K562 (cell line): Measurements from ENCODE around the gene TNNI2. TPM values are rescaled to one million over a fixed set of nuclear protein-coding genes. Genes with fewer than 3 reads are reported as not detected.

Experiments
- ARID4B ChIP-seq: sonication (generic); formaldehyde crosslinking; IDR thresholded peaks from 2 replicates; pipeline ENCODE4 v1.8.0; 2022; ENCODE audit warnings: mild to moderate bottlenecking, missing genetic modification reagents
- KAT8 ChIP-seq: fragments of 450-650 bp; IDR thresholded peaks from 2 replicates; pipeline ENCODE4 v1.6.1; 2016; ENCODE audit warnings: low read depth, mild to moderate bottlenecking
- MAFF ChIP-seq: IDR thresholded peaks from 2 replicates; pipeline ENCODE4 v1.6.1; 2012; ENCODE audit warnings: low read length, improper control_type of control experiment
- MXI1 ChIP-seq: IDR thresholded peaks from 2 replicates; pipeline ENCODE4 v1.6.1; 2011; ENCODE audit warnings: low read depth, mild to moderate bottlenecking, improper control_type of control experiment, low read length
- ZBTB34 ChIP-seq: fragments of 250-450 bp; sonication (Bioruptor Pico); IDR thresholded peaks from 2 replicates; pipeline ENCODE4 v1.8.0; 2021; ENCODE audit warnings: mild to moderate bottlenecking, moderate library complexity
- ZNF133 ChIP-seq: fragments of 250-450 bp; sonication (Bioruptor Pico); IDR thresholded peaks from 2 replicates; pipeline ENCODE4 v1.4.0; 2020; ENCODE audit warnings: mild to moderate bottlenecking
- ZNF740 ChIP-seq, 3 experiments: fragments of 200-800 bp in 1 of 3; sonication (Bioruptor generic) in 1 of 3; sonication (generic) in 1 of 3; formaldehyde crosslinking in 1 of 3; IDR thresholded peaks; 2 replicates each; pipeline versions ENCODE4 v1.6.1 to v1.8.0; 2016 to 2022; ENCODE audit warnings: mild to moderate bottlenecking in 2 of 3, missing compliant biosample characterization in 2 of 3, missing genetic modification characterization in 2 of 3, missing genetic modification reagents in 1 of 3
- polyA plus RNA-seq, 8 experiments: library from polyadenylated mRNA; depleted of rRNA in 4 of 8; stranded (reverse) in 5 of 8; unstranded in 3 of 8; fragments of >200 nt; fragmentation: Nextera tagmentation in 2 of 8; fragmentation: Illumina TruSeq in 1 of 8; extraction: Ambion mirVana in 2 of 8; extraction: Trizol in 1 of 8; gene quantifications; 2 replicates each; pipeline versions ENCODE4 v1.2.1 to v1.2.3, GENCODE V29; 2011 to 2014; ENCODE audit warnings: inconsistent platforms in 1 of 8, missing spikeins in 1 of 8
- total RNA-seq, 7 experiments: library from RNA; depleted of rRNA in 6 of 7; stranded (reverse); fragments of >200 nt in 6 of 7; fragmentation: Illumina TruSeq in 2 of 7; extraction: Trizol in 2 of 7; gene quantifications; 2 replicates each; pipeline versions ENCODE4 v1.2.1 to v1.2.3, GENCODE V29; 2011 to 2021; ENCODE audit warnings: low replicate concordance in 1 of 7

The TNNI2 gene
- total and polyA plus RNA-seq, 9 of the 15 experiments (the other 6 are each of a cell fraction or from before 2014, with no cell fraction given), result not detected

- TF ChIP-seq ARID4B (CRISPR knock-in tag), result no peak
- no peak for TF ChIP-seq KAT8
- no peak for TF ChIP-seq ZNF740 (CRISPR knock-in tag; IDR thresholded peaks at IDR 0.05)
- no peak for TF ChIP-seq ZNF740 (tag; IDR thresholded peaks at IDR 0.05)
- TF ChIP-seq MXI1, result no peak
- no peak for TF ChIP-seq ZBTB34
- no peak for TF ChIP-seq ZNF133 (CRISPR knock-in tag)
- TF ChIP-seq MAFF, result no peak
- TF ChIP-seq, all 486 proteins: peak for 0
These were observed 32.8 kb downstream of the TNNI2 start (continued) for GRCh38 chr11:1871531-1871930.
